Activated CD4-positive, alpha-beta T cell treated with anti-CD3 and anti-CD28 coated beads, Interleukin-2, amount 50 U/mL, for 48 hours (primary cell): ENCODE measurements around the gene ENKUR.
A peak's percentile ranks its signal among the peaks of the same experiment; 100 is the strongest.
"Not testable (repeated sequence)": the region's sequence is repeated elsewhere in the genome, so short reads cannot be mapped to it uniquely, and the experiment has no call there.

Experiments used
- DNase-seq, 2 experiments: peaks; one replicate each; pipeline ENCODE4 v3.0.0-alpha.2; 2020

Gene ENKUR

GRCh38 chr10:24969841-24970281 is 46.1 kb downstream of the ENKUR start:
- DNase-seq, result no peak

- DNase-seq, result not testable (repeated sequence)
These were observed 47.0 kb downstream of the ENKUR start for GRCh38 chr10:24968951-24969350.

GRCh38 chr10:24968349-24968748 is 47.6 kb downstream of the ENKUR start:
- DNase-seq, result no peak

- no peak for DNase-seq
These were observed 48.9 kb downstream of the ENKUR start for GRCh38 chr10:24966962-24967481.

- no peak for DNase-seq
These were observed 50.9 kb downstream of the ENKUR start for GRCh38 chr10:24965051-24965450.

DNA sequence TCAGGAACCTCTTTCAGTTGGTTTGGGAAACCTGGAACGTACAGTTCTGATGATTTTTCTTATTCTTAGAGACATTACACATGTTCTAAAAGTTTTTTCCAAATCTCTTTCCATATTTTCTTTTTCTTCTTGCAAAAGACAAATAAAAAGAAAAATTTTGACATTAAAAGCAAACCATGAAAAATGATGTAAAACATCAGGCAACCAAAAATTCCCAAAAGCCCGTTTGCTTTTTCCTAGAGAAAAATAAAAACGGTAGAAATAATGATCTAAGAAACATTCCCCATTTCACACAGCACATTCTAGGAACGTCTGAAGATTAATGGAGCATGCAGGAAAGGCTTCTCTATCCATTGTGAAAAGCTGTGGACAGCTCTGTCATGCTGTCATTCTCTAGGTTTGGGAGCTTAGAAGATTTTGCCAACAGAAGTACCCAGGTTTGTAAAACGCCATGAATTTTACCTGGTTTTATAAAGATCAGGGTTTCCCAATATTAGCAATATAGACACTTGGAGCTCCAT is 52.4 kb downstream of the ENKUR start:
- no peak for DNase-seq

DNA sequence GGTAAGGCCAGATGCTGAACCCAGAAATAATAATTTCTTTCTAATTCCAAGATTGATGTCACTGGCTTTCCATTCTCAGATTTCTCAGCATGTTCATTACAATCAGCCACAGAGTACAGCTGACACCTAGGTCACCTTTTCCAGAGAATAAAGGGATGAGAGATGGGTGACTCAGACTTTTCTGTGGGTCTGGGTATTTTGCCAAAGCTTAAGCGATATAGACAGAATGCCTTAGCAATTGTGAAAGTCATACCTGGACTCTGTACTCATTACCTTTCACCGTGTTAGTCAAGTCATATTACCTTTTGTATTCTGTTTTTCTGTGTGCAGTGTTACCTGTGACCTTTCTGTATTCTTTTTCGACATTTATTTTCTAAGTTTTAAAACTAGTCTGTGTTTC is 53.0 kb downstream of the ENKUR start:
- DNase-seq, result peak in 1 of 2 experiments; percentile 7

DNA sequence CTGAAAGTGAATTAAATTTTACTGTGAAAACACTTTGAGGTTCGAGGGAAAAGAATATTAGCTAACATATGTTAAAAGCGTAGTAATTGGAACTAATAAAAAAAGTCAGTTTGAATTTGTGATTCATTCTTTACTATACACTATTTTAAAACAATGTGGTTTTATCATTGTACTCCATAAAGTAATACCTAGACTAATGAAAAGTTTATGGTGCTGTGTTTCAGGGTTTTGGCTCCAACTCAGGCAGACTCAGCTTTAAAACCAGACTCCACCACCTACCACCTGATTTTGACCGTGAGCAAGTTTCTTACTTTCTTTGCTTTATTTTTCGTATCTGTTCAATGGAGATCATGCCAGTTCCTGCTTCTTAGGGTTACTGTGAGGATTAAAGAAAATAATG is 54.4 kb downstream of the ENKUR start:
- no peak for DNase-seq

DNA sequence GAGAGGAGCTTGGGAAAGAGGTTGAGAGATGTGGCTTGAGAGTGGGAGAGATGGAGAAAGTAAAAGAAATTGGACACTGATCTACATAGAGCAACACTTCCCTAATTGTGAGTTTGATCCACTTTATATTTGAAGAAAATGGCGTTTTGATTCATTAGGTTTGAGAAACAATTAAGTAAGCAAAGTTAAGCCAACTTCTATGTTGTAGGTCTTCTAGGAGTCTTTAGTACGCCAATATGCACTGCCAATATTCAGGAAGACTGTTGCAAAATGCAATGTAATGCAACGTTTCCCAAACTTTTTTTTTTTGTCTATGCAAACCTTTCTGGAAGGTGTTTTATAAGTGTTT is 56.6 kb downstream of the ENKUR start:
- no peak for DNase-seq

GRCh38 chr10:24958721-24959381 is 57.1 kb downstream of the ENKUR start:
- no peak for DNase-seq

DNA sequence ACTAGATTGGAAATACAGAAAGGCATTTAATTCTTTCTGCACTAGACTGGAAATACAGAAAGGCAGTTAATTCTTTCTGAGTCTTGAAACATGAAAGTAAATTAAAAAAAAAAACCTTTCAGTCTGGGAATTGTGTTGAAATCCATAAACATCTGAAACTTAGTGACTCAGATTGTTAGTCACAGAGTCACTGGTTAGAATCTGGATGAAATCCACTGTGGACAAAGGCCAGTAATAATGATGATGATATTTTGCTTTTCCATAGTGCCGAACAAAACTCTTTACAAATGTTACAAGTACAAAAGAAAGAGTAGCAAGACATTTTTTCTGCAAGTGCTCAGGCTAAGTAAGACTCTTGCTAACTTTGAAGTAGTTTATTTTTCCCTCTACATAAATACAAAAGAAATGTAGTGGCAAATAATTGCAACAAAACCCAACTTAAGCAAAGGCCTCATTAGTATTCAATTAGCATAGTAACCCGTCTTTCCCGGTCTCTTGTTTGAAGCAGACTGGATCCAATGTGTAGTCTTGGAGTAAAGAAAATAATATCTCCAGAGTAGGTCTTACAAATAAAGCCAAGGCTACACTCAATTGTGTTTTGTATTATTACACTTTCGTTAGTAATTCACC is 57.8 kb downstream of the ENKUR start:
- DNase-seq, result no peak

DNA sequence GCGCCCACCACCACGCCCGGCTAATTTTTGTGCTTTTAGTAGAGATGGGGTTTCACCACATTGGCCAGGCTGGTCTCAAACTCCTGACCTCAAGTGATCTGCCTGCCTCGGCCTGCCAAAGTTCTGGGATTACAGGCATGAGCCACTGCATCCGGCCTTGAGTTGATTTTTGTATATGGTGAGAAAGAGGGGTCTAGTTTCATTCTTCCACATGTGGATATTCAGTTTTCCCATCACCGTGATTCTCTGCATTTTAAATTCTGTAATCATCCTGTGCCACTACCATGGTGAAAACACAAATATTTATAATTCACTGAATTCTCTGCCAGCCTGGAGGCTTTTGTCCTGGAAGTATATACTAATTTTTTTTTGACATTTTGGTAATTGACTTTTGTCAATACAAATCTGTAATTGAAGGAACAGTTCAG is 58.3 kb downstream of the ENKUR start:
- not testable (repeated sequence) for DNase-seq

GRCh38 chr10:24953675-24954074 is 62.3 kb downstream of the ENKUR start:
- no peak for DNase-seq

GRCh38 chr10:24952707-24953645 is 63.0 kb downstream of the ENKUR start:
- DNase-seq, result peak in 1 of 2 experiments; percentile 44

- DNase-seq, result peak; percentile 29 to 30
These were observed 63.7 kb downstream of the ENKUR start, which contains the start of gene PRTFDC1 for GRCh38 chr10:24952143-24952706. Gene PRTFDC1 (minus strand): TSS chr10:24952606. CDS start chr10:24952575, 31 bp downstream.

DNA sequence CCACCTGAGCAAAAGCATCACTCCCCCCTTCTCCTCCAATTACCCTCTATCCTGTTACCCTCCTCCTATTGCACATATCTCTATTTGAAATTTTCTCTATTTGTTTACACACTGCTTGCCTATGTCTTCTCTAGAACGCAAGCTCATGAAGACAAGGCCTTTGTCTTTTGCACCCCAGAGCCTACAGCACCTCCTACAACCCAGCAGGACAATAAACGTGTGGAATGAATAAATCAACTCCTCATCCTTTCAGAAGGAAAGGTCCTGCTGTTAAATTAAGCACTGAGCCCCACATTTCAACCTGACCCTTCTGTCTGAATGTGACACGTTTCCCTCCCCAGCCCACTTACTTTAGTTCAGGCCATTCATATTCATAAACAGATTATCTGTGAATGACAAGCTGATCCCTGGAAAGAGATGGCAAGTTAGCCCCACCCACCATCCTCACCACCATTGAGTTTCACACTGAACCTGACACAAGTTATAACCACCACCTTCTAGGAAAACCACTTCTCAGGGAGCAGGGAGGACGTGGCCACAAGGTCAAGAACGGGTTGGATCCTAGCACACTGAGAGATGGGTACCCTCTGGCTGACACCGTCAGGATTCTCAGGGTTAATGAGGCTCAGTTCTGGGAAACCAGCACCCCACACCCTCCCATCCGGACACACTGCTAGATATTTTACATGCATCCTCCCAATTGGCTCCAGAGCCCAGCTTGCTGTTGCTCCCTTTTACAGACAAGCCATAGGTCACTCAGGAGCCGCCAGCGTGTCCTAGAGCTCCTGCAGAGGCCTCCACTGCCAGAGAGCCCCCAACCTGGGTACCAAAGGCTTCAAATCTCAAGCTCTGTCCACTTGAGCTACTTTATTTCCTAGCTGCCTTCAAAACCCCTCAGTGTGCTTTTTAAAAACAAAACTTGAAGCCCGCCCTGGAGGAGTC is 64.5 kb downstream of the ENKUR start:
- peak; percentile 37 to 46 for DNase-seq

DNA sequence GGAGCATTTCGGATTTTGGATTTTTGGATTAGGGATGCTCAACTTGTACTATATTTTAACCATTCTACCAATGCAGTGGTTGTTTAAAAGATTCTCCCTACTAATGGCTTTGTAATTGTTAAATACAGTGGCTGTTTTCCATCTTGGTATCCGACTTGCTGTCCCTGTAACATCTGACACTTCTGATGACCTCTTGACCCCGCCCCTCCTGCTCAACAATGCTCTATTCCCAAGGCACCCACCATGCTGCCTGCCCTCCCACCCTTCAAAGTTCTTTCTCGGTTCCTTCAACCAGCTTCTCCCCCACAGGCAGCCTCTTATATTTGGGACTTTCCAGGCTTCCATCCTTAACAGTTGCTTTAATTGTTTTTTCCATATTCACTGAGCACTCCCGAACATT is 65.5 kb downstream of the ENKUR start:
- no peak for DNase-seq

DNA sequence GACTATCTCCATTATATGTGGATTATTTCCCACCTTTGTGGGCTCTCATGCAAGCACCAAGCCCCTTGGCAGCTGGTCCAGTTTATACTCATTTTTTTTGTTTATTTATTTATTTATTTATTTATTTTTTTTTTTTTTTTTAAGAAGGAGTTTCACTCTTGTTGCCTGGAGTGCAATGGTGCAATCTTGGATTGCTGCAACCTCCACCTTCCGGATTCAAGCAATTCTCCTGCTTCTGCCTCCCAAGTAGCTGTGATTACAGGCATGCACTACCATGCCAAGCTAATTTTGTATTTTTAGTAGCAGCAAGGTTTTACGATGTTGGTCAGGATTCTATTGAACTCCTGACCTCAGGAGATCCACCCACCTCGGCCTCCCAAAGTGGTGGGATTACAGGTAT is 66.3 kb downstream of the ENKUR start:
- DNase-seq, result no peak

- DNase-seq, result no peak
These were observed 68.5 kb downstream of the ENKUR start for GRCh38 chr10:24947304-24948097.

DNA sequence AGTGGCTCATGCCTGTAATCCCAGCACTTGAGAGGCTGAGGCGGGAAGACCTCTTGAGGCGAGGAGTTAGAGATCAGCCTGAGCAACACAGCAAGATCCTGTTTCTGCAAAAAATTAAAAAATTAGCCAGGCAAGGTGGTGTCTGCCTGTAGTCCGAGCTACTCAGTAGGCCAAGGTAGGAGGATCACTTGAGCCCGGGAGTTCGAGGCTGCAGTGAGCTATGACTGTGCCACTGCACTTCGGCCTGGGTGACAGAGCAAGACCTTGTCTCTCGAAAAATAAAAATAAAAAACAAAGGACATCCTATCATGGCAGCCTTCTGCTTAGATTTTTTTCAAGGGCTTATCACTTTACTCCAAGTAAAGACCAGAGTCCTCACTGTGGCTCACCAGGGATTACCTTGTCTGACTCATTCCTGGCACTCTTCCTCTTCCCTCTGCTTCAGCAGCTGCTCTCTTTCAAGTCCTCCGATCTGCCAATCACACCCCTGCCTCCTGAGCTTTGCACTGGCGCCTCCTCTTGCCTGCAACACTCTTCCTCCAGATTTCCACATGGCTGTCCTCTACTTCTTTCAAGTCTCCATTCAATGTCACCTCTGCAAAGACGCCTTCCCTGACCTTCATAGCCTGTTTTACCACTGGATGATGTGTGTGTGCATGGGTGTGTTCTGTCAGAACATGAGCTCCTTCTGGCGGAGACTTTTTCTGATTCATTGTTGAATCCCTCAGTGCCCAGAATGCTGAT is 71.3 kb downstream of the ENKUR start:
- no peak for DNase-seq
